ENCODE data around the gene ANO3.
A peak's percentile ranks its signal among the peaks of the same experiment; 100 is the strongest.
"Not testable (repeated sequence)": the region's sequence is repeated elsewhere in the genome, so short reads cannot be mapped to it uniquely, and the experiment has no call there.

ANO3 gene

DNA sequence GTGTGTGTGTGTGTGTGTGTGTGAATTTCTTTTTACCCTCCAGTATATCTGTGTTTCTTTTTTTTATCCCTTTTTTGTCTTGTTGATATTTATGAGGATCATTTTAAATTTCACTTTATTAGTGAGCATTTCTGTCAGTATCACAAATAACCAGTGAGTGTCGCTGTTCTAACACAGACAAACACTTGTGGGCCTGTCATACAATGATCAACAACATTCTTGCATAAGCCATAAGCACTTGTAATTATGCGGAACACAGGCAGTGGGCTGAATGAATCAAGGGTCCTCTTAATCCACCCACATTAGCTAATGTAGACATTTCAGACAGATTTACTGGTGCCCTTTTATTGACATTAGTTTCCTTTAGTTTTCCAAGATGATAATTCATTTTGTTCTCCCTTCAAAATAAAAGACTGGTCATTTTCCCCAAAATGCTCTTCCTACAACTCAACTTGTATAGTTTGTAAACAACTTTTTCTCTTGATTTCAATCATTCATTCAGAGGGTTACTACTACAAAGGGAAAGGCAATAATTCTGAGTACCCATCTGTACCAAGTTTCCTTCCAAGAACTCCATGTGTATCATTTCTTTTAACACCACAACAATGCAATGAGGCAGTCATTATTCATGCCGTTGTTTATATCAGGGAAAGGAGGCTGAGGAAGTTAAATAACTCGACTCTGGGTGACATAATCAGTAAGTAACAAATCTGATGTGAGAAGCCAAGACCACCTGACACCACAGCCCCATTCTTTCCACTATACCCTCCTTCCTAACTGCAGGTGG lies 34.5 kb upstream of the ANO3 start:
- DNase-seq = peak; percentile 9
- H3K27me3 ChIP-seq = no peaks in the 10 kb centered on the region
- TF ChIP-seq, protein P1, sequence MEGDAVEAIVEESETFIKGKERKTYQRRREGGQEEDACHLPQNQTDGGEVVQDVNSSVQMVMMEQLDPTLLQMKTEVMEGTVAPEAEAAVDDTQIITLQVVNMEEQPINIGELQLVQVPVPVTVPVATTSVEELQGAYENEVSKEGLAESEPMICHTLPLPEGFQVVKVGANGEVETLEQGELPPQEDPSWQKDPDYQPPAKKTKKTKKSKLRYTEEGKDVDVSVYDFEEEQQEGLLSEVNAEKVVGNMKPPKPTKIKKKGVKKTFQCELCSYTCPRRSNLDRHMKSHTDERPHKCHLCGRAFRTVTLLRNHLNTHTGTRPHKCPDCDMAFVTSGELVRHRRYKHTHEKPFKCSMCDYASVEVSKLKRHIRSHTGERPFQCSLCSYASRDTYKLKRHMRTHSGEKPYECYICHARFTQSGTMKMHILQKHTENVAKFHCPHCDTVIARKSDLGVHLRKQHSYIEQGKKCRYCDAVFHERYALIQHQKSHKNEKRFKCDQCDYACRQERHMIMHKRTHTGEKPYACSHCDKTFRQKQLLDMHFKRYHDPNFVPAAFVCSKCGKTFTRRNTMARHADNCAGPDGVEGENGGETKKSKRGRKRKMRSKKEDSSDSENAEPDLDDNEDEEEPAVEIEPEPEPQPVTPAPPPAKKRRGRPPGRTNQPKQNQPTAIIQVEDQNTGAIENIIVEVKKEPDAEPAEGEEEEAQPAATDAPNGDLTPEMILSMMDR (IDR thresholded peaks at IDR 0.05; ENCODE audit: low read depth, low read length) = peak; percentile 55
- H3K4me1 ChIP-seq = no peaks in the 10 kb centered on the region
- no peaks in the 10 kb centered on the region for H3K36me3 ChIP-seq
- no peak overlapping the region for H3K4me3 ChIP-seq (ENCODE audit: low read depth, low read length)
- H3K9me3 ChIP-seq = no peaks in the 10 kb centered on the region

DNA sequence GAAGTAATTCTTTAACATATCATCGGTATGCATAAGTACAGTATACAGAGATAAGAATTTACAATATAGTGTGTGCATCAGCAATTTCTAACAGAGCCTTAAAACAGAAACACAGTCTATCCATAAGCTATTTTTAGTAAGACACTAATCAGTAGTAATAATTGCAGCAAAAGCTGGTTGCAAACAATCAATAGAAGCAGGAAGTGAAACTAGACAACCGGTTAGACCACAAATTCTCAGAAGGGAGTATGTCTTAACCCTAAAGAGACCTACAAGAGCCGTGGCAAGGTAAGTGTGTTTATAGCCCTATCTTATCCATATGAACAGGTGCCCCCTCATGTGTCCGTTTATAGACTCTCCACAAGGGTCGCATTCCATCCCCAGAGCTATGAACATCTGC lies 15.6 kb upstream of the ANO3 start:
- DNase-seq; H3K4me3 ChIP-seq (ENCODE audit: low read depth, low read length); H3K27me3 ChIP-seq; H3K4me1 ChIP-seq; H3K36me3 ChIP-seq; H3K9me3 ChIP-seq: not testable (repeated sequence)

DNA sequence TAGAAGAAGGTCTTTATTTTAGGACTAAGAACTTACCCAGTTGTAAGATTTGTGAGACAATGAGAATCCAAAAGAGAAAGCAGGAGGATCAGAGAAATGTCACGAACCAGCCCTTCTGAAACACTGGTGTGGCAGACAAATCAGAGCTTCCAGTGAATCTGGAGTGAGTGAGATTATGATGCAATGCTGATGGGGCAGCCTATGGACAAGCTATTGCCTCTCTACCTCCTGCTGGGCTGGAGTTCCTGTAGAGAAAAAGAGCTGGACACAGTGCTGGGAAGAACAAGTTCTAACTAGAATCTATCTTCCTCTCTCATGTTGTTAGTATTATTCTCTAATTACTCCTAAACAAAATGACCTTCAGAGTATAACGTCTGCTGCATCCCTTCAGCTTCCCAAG lies 12.0 kb upstream of the ANO3 start:
- Histone ChIP-seq H3K27me3 (no peaks in the 10 kb centered on the region), H3K4me3 (ENCODE audit: low read depth, low read length) (no peak overlapping the region), H3K4me1 (no peaks in the 10 kb centered on the region), H3K36me3 (no peaks in the 10 kb centered on the region), H3K9me3 (no peaks in the 10 kb centered on the region)
- no peak for DNase-seq
- TF ChIP-seq, protein P1 (IDR thresholded peaks at IDR 0.05; ENCODE audit: low read depth, low read length) = no peak

DNA sequence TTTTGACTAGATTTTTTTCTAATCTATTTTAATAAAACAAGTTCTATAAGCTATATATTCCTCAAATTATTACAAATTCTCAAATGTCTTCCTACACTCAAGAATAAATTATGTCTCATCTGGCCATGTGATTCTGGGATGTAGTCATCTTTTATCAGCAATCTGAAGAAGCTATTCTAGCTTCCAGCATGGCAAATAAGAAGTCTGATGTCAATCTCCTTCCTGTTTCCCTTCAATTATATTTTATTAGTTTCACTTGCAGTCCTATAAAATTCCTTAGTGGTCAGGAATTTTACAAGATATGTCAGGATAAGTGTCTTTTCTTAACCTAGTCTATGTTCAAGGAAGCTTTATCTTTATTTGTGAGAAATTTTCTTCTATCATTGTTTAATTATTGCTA lies 10.4 kb upstream of the ANO3 start:
- Histone ChIP-seq H3K36me3 (no peaks in the 10 kb centered on the region), H3K4me1 (no peaks in the 10 kb centered on the region), H3K4me3 (ENCODE audit: low read depth, low read length) (no peak overlapping the region), H3K9me3 (no peaks in the 10 kb centered on the region), H3K27me3 (no peaks in the 10 kb centered on the region)
- DNase-seq = no peak
- TF ChIP-seq, protein P1 (IDR thresholded peaks at IDR 0.05; ENCODE audit: low read depth, low read length) = no peak

DNA sequence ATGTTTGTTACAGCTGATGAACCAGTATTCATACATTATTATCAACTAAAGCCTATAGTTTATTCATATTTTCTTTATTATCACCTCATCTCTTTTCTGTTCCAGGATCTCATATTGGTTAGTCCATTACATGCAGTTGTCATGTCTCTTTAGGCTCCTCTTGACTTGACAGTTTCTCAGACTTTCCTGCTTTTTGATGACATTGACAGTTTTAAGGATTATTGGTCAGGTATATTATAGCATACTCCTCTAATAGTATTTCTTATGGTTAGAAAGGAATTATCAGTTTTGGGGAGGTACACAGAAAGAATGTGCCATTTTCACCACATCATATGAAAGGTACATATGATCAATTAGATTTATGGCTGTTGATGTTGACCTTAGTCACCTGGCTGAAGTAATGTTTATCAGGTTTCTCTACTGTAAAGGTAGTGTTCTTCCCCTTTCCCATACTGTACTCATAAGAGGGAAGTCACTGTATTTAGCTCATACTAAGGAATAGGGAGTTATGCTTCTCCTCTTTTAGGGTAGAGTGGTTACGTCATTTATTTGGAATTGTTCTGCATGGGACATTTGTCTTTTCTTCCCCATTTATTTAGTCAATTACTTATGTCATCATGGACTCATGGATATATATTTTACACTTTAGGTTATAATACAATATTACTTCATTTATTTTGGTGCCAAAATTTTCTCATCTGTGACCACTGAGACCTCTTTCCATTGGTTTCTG lies 9.4 kb upstream of the ANO3 start:
- no peaks in the 10 kb centered on the region for H3K4me1 ChIP-seq
- DNase-seq = no peak
- no peak overlapping the region for H3K4me3 ChIP-seq (ENCODE audit: low read depth, low read length)
- H3K36me3 ChIP-seq = no peaks in the 10 kb centered on the region
- H3K9me3 ChIP-seq = no peaks in the 10 kb centered on the region
- no peaks in the 10 kb centered on the region for H3K27me3 ChIP-seq
- TF ChIP-seq, protein P1 (IDR thresholded peaks at IDR 0.05; ENCODE audit: low read depth, low read length) = no peak

DNA sequence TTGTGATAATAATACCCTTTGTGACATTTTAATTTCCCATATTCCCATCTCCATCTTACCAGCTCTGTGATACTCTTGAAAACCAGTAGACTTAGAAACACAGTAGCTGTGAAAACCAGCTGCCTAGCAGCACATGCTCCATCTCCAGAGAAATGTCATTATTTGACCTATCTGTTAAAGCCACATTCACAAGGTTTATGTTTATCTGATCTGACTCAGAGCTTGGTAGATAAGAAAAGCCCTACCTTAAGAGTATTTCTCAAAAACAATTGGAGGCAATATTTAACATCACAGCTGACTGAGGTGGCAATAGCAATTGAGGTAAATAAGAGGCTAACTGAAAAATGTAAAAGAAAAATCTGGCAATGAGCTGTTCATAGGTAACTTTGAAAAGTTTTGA lies 8.1 kb upstream of the ANO3 start:
- Histone ChIP-seq H3K27me3 (no peaks in the 10 kb centered on the region), H3K4me3 (ENCODE audit: low read depth, low read length) (no peak overlapping the region), H3K4me1 (no peaks in the 10 kb centered on the region), H3K36me3 (no peaks in the 10 kb centered on the region), H3K9me3 (no peaks in the 10 kb centered on the region)
- TF ChIP-seq, protein P1 (IDR thresholded peaks at IDR 0.05; ENCODE audit: low read depth, low read length) = no peak
- no peak for DNase-seq
